H1 (cell line): Measurements from ENCODE around the gene SULT2B1. TPM values are rescaled to one million over a fixed set of nuclear protein-coding genes. Genes with fewer than 3 reads are reported as not detected.

ENCODE experiments used
- CTCF ChIA-PET: fragments of 300-600 bp; sonication (Branson Sonifier 250); formaldehyde crosslinking; loops from one replicate; lab custom pipeline; 2021; ENCODE audit not compliant: partially characterized antibody; lab: Charles Lee
- POLR2A ChIA-PET: fragments of 300-600 bp; sonication (Branson Sonifier 250); formaldehyde crosslinking; loops from one replicate; lab custom pipeline; 2021; ENCODE audit warnings: inconsistent platforms; ENCODE audit not compliant: partially characterized antibody; lab: Charles Lee
- DNase-seq, 2 experiments: peaks; one replicate each; pipeline versions ENCODE4 v3.0.0 to v3.0.0-alpha.2; 2010 to 2022; ENCODE audit warnings: low spot score in 2 of 2, low read depth in 1 of 2, mixed read lengths in 1 of 2
- FAIRE-seq: peaks from 2 replicates; lab custom pipeline; 2011; peaks lifted over from hg19 to GRCh38; lab: Jason Lieb, UNC
- H2AFZ ChIP-seq: 2 replicates; pipeline ENCODE4 v1.8.1; 2012; ENCODE audit warnings: low read length, inconsistent platforms
- H2AK5ac ChIP-seq: 2 replicates; pipeline ENCODE4 v1.6.1; 2013; ENCODE audit warnings: low read depth, low read length
- H2BK120ac ChIP-seq: replicated peaks from 2 replicates; pipeline ENCODE3; 2013; ENCODE audit warnings: low read depth, low read length, inconsistent platforms
- H2BK12ac ChIP-seq: 2 replicates; pipeline ENCODE4 v1.6.1; 2013; ENCODE audit warnings: low read depth, low read length
- H2BK15ac ChIP-seq: 2 replicates; pipeline ENCODE4 v1.6.1; 2013; ENCODE audit warnings: low read length
- H2BK20ac ChIP-seq: 2 replicates; pipeline ENCODE4 v1.6.1; 2013; ENCODE audit warnings: low read length
- H2BK5ac ChIP-seq: 2 replicates; pipeline ENCODE4 v1.6.1; 2013; ENCODE audit warnings: low read depth, low read length
- H3K14ac ChIP-seq: 2 replicates; pipeline ENCODE4 v1.6.1; 2013; ENCODE audit warnings: inconsistent platforms; ENCODE audit not compliant: insufficient read length
- H3K18ac ChIP-seq: 2 replicates; pipeline ENCODE4 v1.6.1; 2013; ENCODE audit warnings: low read length; ENCODE audit errors: extremely low read depth
- H3K23ac ChIP-seq: 2 replicates; pipeline ENCODE4 v1.6.1; 2013; ENCODE audit warnings: inconsistent platforms; ENCODE audit not compliant: insufficient read length
- H3K23me2 ChIP-seq: 2 replicates; pipeline ENCODE4 v1.6.1; 2013; ENCODE audit warnings: low read depth, low read length
- H3K27ac ChIP-seq: 2 replicates; pipeline ENCODE4 v1.6.1; 2011; ENCODE audit warnings: low read depth, low read length, inconsistent platforms
- H3K27me3 ChIP-seq, 4 experiments: replicated peaks in 1 of 4; 1 replicate in 1 of 4; 2 replicates in 3 of 4; pipeline versions ENCODE4 v1.6.1 to v1.8.1; 2011 to 2013; ENCODE audit warnings: low read length in 3 of 4, mild to moderate bottlenecking in 3 of 4, inconsistent platforms in 2 of 4, mixed read lengths in 2 of 4, moderate library complexity in 1 of 4; ENCODE audit not compliant: control insufficient read depth in 3 of 4, insufficient read depth in 3 of 4; ENCODE audit errors: extremely low read depth in 1 of 4
- H3K36me3 ChIP-seq, 4 experiments: 2 replicates each; pipeline versions ENCODE4 v1.6.1 to v1.8.1; 2011 to 2013; ENCODE audit warnings: mild to moderate bottlenecking in 4 of 4, low read length in 3 of 4, moderate library complexity in 2 of 4, control low read depth in 1 of 4, inconsistent platforms in 1 of 4; ENCODE audit not compliant: insufficient read depth in 4 of 4, control insufficient read depth in 2 of 4
- H3K4ac ChIP-seq: replicated peaks from 2 replicates; pipeline ENCODE3; 2013; ENCODE audit warnings: low read length, low read depth, mixed read lengths, inconsistent platforms; ENCODE audit not compliant: insufficient read length
- H3K4me1 ChIP-seq, 4 experiments: replicated peaks in 1 of 4; 1 replicate in 1 of 4; 2 replicates in 3 of 4; pipeline versions ENCODE4 v1.6.1 to v1.8.1; 2011 to 2013; ENCODE audit warnings: low read length in 3 of 4, inconsistent platforms in 2 of 4, mixed read lengths in 1 of 4; ENCODE audit not compliant: insufficient read depth in 4 of 4, control insufficient read depth in 3 of 4
- H3K4me2 ChIP-seq, 2 experiments: 2 replicates each; pipeline versions ENCODE4 v1.6.1 to v1.8.1; 2011 to 2013; ENCODE audit warnings: low read depth in 2 of 2, low read length in 2 of 2, control low read depth in 1 of 2, inconsistent platforms in 1 of 2, mild to moderate bottlenecking in 1 of 2; ENCODE audit not compliant: insufficient read depth in 1 of 2
- H3K4me3 ChIP-seq, 4 experiments: fragments of 200-600, 300-600 bp in 1 of 4; sonication (generic), shearing (Covaris generic), sonication (Bioruptor Twin) in 1 of 4; 2 replicates each; pipeline versions ENCODE4 v1.5.1 to v1.8.1; 2011 to 2016; ENCODE audit warnings: low read length in 4 of 4, low read depth in 3 of 4, control low read depth in 2 of 4, inconsistent platforms in 2 of 4, mild to moderate bottlenecking in 2 of 4, mixed read lengths in 1 of 4, moderate library complexity in 1 of 4; ENCODE audit not compliant: insufficient read depth in 2 of 4; ENCODE audit errors: extremely low read depth in 1 of 4
- H3K56ac ChIP-seq: replicated peaks from 2 replicates; pipeline ENCODE3; 2013; ENCODE audit warnings: low read depth, mild to moderate bottlenecking, mixed read lengths, low read length, inconsistent platforms; ENCODE audit not compliant: insufficient read length
- H3K79me1 ChIP-seq: 2 replicates; pipeline ENCODE4 v1.6.1; 2013; ENCODE audit warnings: low read depth, low read length, control low read depth
- H3K79me2 ChIP-seq, 2 experiments: 2 replicates each; pipeline versions ENCODE4 v1.6.1 to v1.8.1; 2012 to 2013; ENCODE audit warnings: low read length in 2 of 2, mild to moderate bottlenecking in 2 of 2, inconsistent platforms in 1 of 2; ENCODE audit not compliant: insufficient read depth in 2 of 2, control insufficient read depth in 1 of 2
- H3K9ac ChIP-seq, 4 experiments: replicated peaks in 1 of 4; 1 replicate in 1 of 4; 2 replicates in 3 of 4; pipeline versions ENCODE4 v1.6.1 to v1.8.1; 2011 to 2013; ENCODE audit warnings: low read depth in 3 of 4, low read length in 3 of 4, control low read depth in 2 of 4, mild to moderate bottlenecking in 2 of 4, moderate library complexity in 2 of 4, inconsistent platforms in 1 of 4; ENCODE audit errors: extremely low read depth in 1 of 4
- H3K9me3 ChIP-seq, 2 experiments: 2 replicates each; pipeline versions ENCODE4 v1.6.1 to v1.8.1; 2012 to 2013; ENCODE audit warnings: mild to moderate bottlenecking in 2 of 2, moderate library complexity in 2 of 2, control low read depth in 1 of 2, inconsistent platforms in 1 of 2, low read depth in 1 of 2, low read length in 1 of 2, mixed read lengths in 1 of 2; ENCODE audit not compliant: insufficient read depth in 2 of 2
- H4K20me1 ChIP-seq, 2 experiments: replicated peaks in 1 of 2; 2 replicates each; pipeline versions ENCODE3 to v1.8.1; 2011 to 2013; ENCODE audit warnings: inconsistent platforms in 2 of 2, low read length in 2 of 2, mild to moderate bottlenecking in 1 of 2; ENCODE audit not compliant: insufficient read depth in 2 of 2, control insufficient read depth in 1 of 2
- H4K5ac ChIP-seq: 2 replicates; pipeline ENCODE4 v1.6.1; 2013; ENCODE audit warnings: low read length, low read depth, mixed read lengths, inconsistent platforms; ENCODE audit not compliant: insufficient read length
- H4K8ac ChIP-seq: 2 replicates; pipeline ENCODE4 v1.8.0; 2013; ENCODE audit warnings: mild to moderate bottlenecking, moderate library complexity, low read length, inconsistent platforms; ENCODE audit not compliant: insufficient read depth; ENCODE audit errors: extremely low read depth
- H4K91ac ChIP-seq: replicated peaks from 2 replicates; pipeline ENCODE3; 2013; ENCODE audit warnings: low read length, mixed read lengths, inconsistent platforms; ENCODE audit not compliant: insufficient read length
- CTCF ChIP-seq, 3 experiments: IDR thresholded peaks; 1 replicate in 2 of 3; 2 replicates in 1 of 3; pipeline versions ENCODE4 v1.5.1 to v1.6.1; 2011; ENCODE audit warnings: low read length in 3 of 3, mild to moderate bottlenecking in 3 of 3, inconsistent platforms in 2 of 3, low read depth in 1 of 3, moderate library complexity in 1 of 3; ENCODE audit not compliant: insufficient read depth in 1 of 3; ENCODE audit errors: control extremely low read depth in 1 of 3
- MAFK ChIP-seq: IDR thresholded peaks from 2 replicates; pipeline ENCODE4 v1.6.1; 2012; ENCODE audit warnings: low read depth, mild to moderate bottlenecking, improper control_type of control experiment, low read length
- RFX5 ChIP-seq: IDR thresholded peaks from 2 replicates; pipeline ENCODE4 v1.6.1; 2011; ENCODE audit warnings: low read depth, low read length, improper control_type of control experiment, borderline replicate concordance
- TAF7 ChIP-seq: optimal IDR thresholded peaks from 2 replicates; pipeline ENCODE3; 2011; ENCODE audit warnings: low read depth, mild to moderate bottlenecking, inconsistent platforms, low read length, moderate library complexity, borderline replicate concordance
- WGBS, 2 experiments: shearing (Covaris generic) in 1 of 2; methylation state at CpG; one replicate each; pipeline versions ENCODE4 v1.1.6 to v1.1.7; 2013 to 2015; ENCODE audit warnings: low lambda C conversion rate in 2 of 2, mixed read lengths in 2 of 2, inconsistent platforms in 1 of 2, low coverage in 1 of 2, missing lambda C conversion rate in 1 of 2; ENCODE audit not compliant: insufficient replicate concordance in 2 of 2, insufficient coverage in 1 of 2, insufficient read length in 1 of 2; ENCODE audit errors: extremely low coverage in 1 of 2, missing lambda C conversion rate in 1 of 2; 5-methylcytosine and 5-hydroxymethylcytosine counted together
- polyA plus RNA-seq, 7 experiments: library from polyadenylated mRNA; depleted of rRNA in 3 of 7; stranded (reverse) in 5 of 7; unstranded in 2 of 7; fragments of >200 nt in 5 of 7; fragments of 200-250 nt in 2 of 7; gene quantifications; 1 replicate in 5 of 7; 2 replicates in 1 of 7; 4 replicates in 1 of 7; pipeline versions ENCODE4 v1.2.1 to v1.2.3, GENCODE V29; 2011 to 2013; ENCODE audit warnings: missing spikeins in 2 of 7, mixed read lengths in 2 of 7
- total RNA-seq: library from RNA; stranded (reverse); fragmentation: NEBNext Ultra II Directional; extraction: Animal tissue kit (Norgen Biotek cat#: 25700); gene quantifications from 2 replicates; pipeline ENCODE4 v1.2.1, GENCODE V29; 2021

SULT2B1 gene
- total and polyA plus RNA-seq, 2 of the 8 experiments (the other 6 are each of a cell fraction or from before 2014, with no cell fraction given): 1.5 to 2.6 TPM

GRCh38 chr19:48603449-48603848 lies 51.5 kb downstream of the SULT2B1 start:
- Histone ChIP-seq H3K4ac (no peak overlapping the region), H3K18ac (no peak overlapping the region), H4K20me1 (peaks cover 2% of the 10 kb centered on the region in 2 experiments), H3K36me3 (no peaks in the 10 kb centered on the region), H4K5ac (no peak overlapping the region), H3K27ac (no peak overlapping the region), H3K79me1 (no peaks in the 10 kb centered on the region), H2AK5ac (no peak overlapping the region), H3K56ac (no peak overlapping the region), H3K9ac (no peak overlapping the region), H2BK12ac (no peak overlapping the region), H3K14ac (no peak overlapping the region), H2BK15ac (no peak overlapping the region), H4K8ac (peak overlapping the region; percentile 79; the same call in 1 of the 2 replicates), H3K23me2 (no peaks in the 10 kb centered on the region; the same call in 1 of the 2 replicates), H3K27me3 (no peaks in the 10 kb centered on the region), H3K23ac (no peak overlapping the region), H2BK120ac (no peak overlapping the region), H3K4me2 (no peak overlapping the region), H3K4me1 (no peaks in the 10 kb centered on the region), H3K4me3 (no peak overlapping the region), H3K9me3 (no peaks in the 10 kb centered on the region), H2BK20ac (no peak overlapping the region), H2BK5ac (no peak overlapping the region), H2AFZ (no peak overlapping the region), H4K91ac (no peak overlapping the region), H3K79me2 (no peaks in the 10 kb centered on the region)
- no peak for TF ChIP-seq MAFK
- TF ChIP-seq CTCF (IDR thresholded peaks at IDR 0.05; ENCODE audit: control extremely low read depth in 1 of 3, insufficient read depth in 1 of 3, low read depth in 1 of 3, low read length in 3 of 3): no peak
- no peak for TF ChIP-seq RFX5
- TF ChIP-seq TAF7: no peak
- DNase-seq (no peak), FAIRE-seq (no peak)
- WGBS, 2 experiments: 93% methylated on average over 39 of the region's 39 CpGs; no CpG with 5 or more reads in 1 of the 2 experiments
- CTCF ChIA-PET: interaction anchor here (0.6 to 1.4 kb wide), 3 partner anchors 114 to 935 kb away, joined by 3 to 4 read pairs (median 4); no protein-coding TSS in a partner anchor
- POLR2A ChIA-PET: interaction anchor here (27.0 kb wide), 1 partner anchor 19 kb away, joined by 788 read pairs; the partner anchor contains the start of genes DBP, FAM83E, RPL18 and SPHK2
